Prostate gland (tissue), 2 donors: ENCODE measurements around the gene MAP2K3. TPM values are rescaled to one million over a fixed set of nuclear protein-coding genes. Genes with fewer than 3 reads are reported as not detected.
"Not testable (repeated sequence)": the region's sequence is repeated elsewhere in the genome, so short reads cannot be mapped to it uniquely, and the experiment has no call there.

Experiments used
- DNase-seq: peaks from one replicate; pipeline ENCODE4 v3.0.0-alpha.2; 2019; ENCODE audit warnings: low spot score
- H3K27ac ChIP-seq, 2 donors: fragments of 200-600 bp; sonication (generic); 2 replicates each; pipeline ENCODE4 v1.5.1; 2017 to 2019
- H3K27me3 ChIP-seq: fragments of 200-600 bp; sonication (generic); replicated peaks from 2 replicates; pipeline ENCODE4 v1.5.1; 2019; ENCODE audit not compliant: insufficient read depth
- H3K36me3 ChIP-seq, 2 donors: fragments of 200-600 bp; sonication (generic); 1 replicate in 1 of 2; 2 replicates in 1 of 2; pipeline versions ENCODE4 v1.5.1 to v1.8.1; 2017 to 2019
- H3K4me1 ChIP-seq: fragments of 200-600 bp; sonication (generic); replicated peaks from 2 replicates; pipeline ENCODE4 v1.5.1; 2019
- H3K4me3 ChIP-seq, 2 donors: fragments of 200-600 bp; sonication (generic); 2 replicates each; pipeline ENCODE4 v1.5.1; 2017 to 2019
- H3K9me3 ChIP-seq: fragments of 200-600 bp; sonication (generic); 2 replicates; pipeline ENCODE4 v1.5.1; 2017
- CTCF ChIP-seq, 4 experiments: fragments of 200-600 bp in 2 of 4; fragments of 450-650 bp in 2 of 4; sonication (generic) in 2 of 4; IDR thresholded peaks; 1 replicate in 3 of 4; 2 replicates in 1 of 4; pipeline ENCODE4 v1.5.1; 2016 to 2019; ENCODE audit warnings: antibody characterized with exemption in 4 of 4, mild to moderate bottlenecking in 2 of 4, moderate library complexity in 2 of 4
- POLR2A ChIP-seq: fragments of 450-650 bp; IDR thresholded peaks from one replicate; pipeline ENCODE4 v1.6.1; 2016; ENCODE audit warnings: antibody characterized with exemption, mild to moderate bottlenecking
- POLR2AphosphoS5 ChIP-seq: sonication (generic); formaldehyde crosslinking; IDR thresholded peaks from one replicate; pipeline ENCODE4 v1.6.1; 2017; ENCODE audit warnings: antibody characterized with exemption
- WGBS: methylation state at CpG from one replicate; pipeline ENCODE4 v1.1.5; 2018; 5-methylcytosine and 5-hydroxymethylcytosine counted together
- intact Hi-C: fragments of 100-400 bp; cut with DNase I; formaldehyde crosslinking; loops from one replicate; pipeline ENCODE4 v1.14.2; 2022
- total RNA-seq, 2 donors: library from RNA; depleted of rRNA; stranded (reverse); fragments of >200 nt; gene quantifications; one replicate each; pipeline ENCODE4 v1.1.0, GENCODE V29; 2016

The MAP2K3 gene
- total RNA-seq, 2 donors from 2014 or later = 24.0 to 25.9 TPM

- no peaks in the 10 kb centered on the region for H3K27me3 ChIP-seq
- WGBS = 38% methylated on average over 7 of the region's 7 CpGs
These were observed 54.5 kb downstream of the MAP2K3 start for GRCh38 chr17:21339011-21339410.

GRCh38 chr17:21339571-21339970 is 55.1 kb downstream of the MAP2K3 start:
- H3K36me3 ChIP-seq, H3K4me3 ChIP-seq, H3K27ac ChIP-seq, H3K9me3 ChIP-seq, intact Hi-C loops, H3K27me3 ChIP-seq, H3K4me1 ChIP-seq, DNase-seq: not testable (repeated sequence)
- 92% methylated on average over 11 of the region's 11 CpGs for WGBS

More at GRCh38 chr17:21339011-21339410, 54.5 kb downstream of the MAP2K3 start:
- no peak for DNase-seq
- Histone ChIP-seq H3K9me3 (no peaks in the 10 kb centered on the region), H3K27ac (no peak overlapping the region), H3K4me1 (no peaks in the 10 kb centered on the region), H3K36me3 (no peaks in the 10 kb centered on the region), H3K4me3 (no peak overlapping the region)
- intact Hi-C loops = no loop called here
- TF ChIP-seq POLR2AphosphoS5 = no peak
- no peak for TF ChIP-seq CTCF (IDR thresholded peaks at IDR 0.05)
- TF ChIP-seq POLR2A = no peak

- H3K36me3 ChIP-seq, H3K27ac ChIP-seq, DNase-seq, H3K9me3 ChIP-seq, intact Hi-C loops, H3K4me3 ChIP-seq, H3K27me3 ChIP-seq, H3K4me1 ChIP-seq: not testable (repeated sequence)
- WGBS = 85% methylated on average over 6 of the region's 6 CpGs
These were observed 55.9 kb downstream of the MAP2K3 start for GRCh38 chr17:21340407-21340806.

- H3K4me1 ChIP-seq, intact Hi-C loops, H3K27me3 ChIP-seq, H3K4me3 ChIP-seq, DNase-seq, H3K9me3 ChIP-seq, H3K36me3 ChIP-seq, H3K27ac ChIP-seq: not testable (repeated sequence)
- WGBS = 85% methylated on average over 4 of the region's 4 CpGs
These were observed 56.8 kb downstream of the MAP2K3 start for GRCh38 chr17:21341279-21341678.

- H3K4me1 ChIP-seq, DNase-seq: not testable (repeated sequence)
These were observed 57.5 kb downstream of the MAP2K3 start for GRCh38 chr17:21341925-21342540.

GRCh38 chr17:21343061-21343949 is 58.8 kb downstream of the MAP2K3 start:
- DNase-seq, H3K4me1 ChIP-seq, H3K27me3 ChIP-seq, H3K36me3 ChIP-seq, intact Hi-C loops, H3K27ac ChIP-seq, H3K9me3 ChIP-seq, H3K4me3 ChIP-seq: not testable (repeated sequence)
- 73% methylated on average over 9 of the region's 11 CpGs for WGBS

More at GRCh38 chr17:21341925-21342540, 57.5 kb downstream of the MAP2K3 start:
- H3K27ac ChIP-seq, intact Hi-C loops, H3K27me3 ChIP-seq, H3K9me3 ChIP-seq, H3K4me3 ChIP-seq, H3K36me3 ChIP-seq: not testable (repeated sequence)
- 81% methylated on average over 8 of the region's 8 CpGs for WGBS

- H3K27me3 ChIP-seq, H3K9me3 ChIP-seq, H3K4me3 ChIP-seq, H3K27ac ChIP-seq, DNase-seq, H3K36me3 ChIP-seq, H3K4me1 ChIP-seq, intact Hi-C loops: not testable (repeated sequence)
- WGBS = 74% methylated on average over 4 of the region's 4 CpGs
These were observed 60.3 kb downstream of the MAP2K3 start for GRCh38 chr17:21344801-21345200.

GRCh38 chr17:21345236-21345635 is 60.7 kb downstream of the MAP2K3 start:
- H3K27me3 ChIP-seq = no peaks in the 10 kb centered on the region
- no peaks in the 10 kb centered on the region for H3K4me1 ChIP-seq
- intact Hi-C loops = no loop called here
- no peaks in the 10 kb centered on the region for H3K9me3 ChIP-seq
- H3K36me3 ChIP-seq = no peaks in the 10 kb centered on the region
- H3K4me3 ChIP-seq = no peak overlapping the region
- DNase-seq = no peak
- H3K27ac ChIP-seq = no peak overlapping the region
- 52% methylated on average over 10 of the region's 10 CpGs for WGBS
- no peak for TF ChIP-seq CTCF (IDR thresholded peaks at IDR 0.05)
- no peak for TF ChIP-seq POLR2A
- TF ChIP-seq POLR2AphosphoS5 = no peak

GRCh38 chr17:21346107-21346506 is 61.6 kb downstream of the MAP2K3 start:
- no CpG with 5 or more reads among the region's 2 CpGs for WGBS
- H3K27me3 ChIP-seq, H3K4me1 ChIP-seq, H3K9me3 ChIP-seq, intact Hi-C loops, H3K27ac ChIP-seq, DNase-seq, H3K4me3 ChIP-seq, H3K36me3 ChIP-seq: not testable (repeated sequence)

GRCh38 chr17:21346651-21347250 is 62.2 kb downstream of the MAP2K3 start:
- H3K4me3 ChIP-seq, H3K27ac ChIP-seq, H3K4me1 ChIP-seq, intact Hi-C loops, H3K36me3 ChIP-seq, H3K27me3 ChIP-seq, DNase-seq, H3K9me3 ChIP-seq: not testable (repeated sequence)
- WGBS = 71% methylated on average over 8 of the region's 10 CpGs
